ENCODE measurements around the gene SLC19A1. TPM values are rescaled to one million over a fixed set of nuclear protein-coding genes. Genes with fewer than 3 reads are reported as not detected.

Gene SLC19A1
- total and polyA plus RNA-seq, 10 donors = 7.5 to 52.8 (median 32.4) TPM

GRCh38 chr21:45478816-45479669, 63.2 kb downstream of the SLC19A1 start:
- intact Hi-C loops (cut with DNase I; ENCODE audit: low total_unique reads) = no loop called here
- no peak for TF ChIP-seq POLR2A (IDR thresholded peaks at IDR 0.05)
- TF ChIP-seq POLR2AphosphoS5 (IDR thresholded peaks at IDR 0.05) = peak in 2 of 3 donors; percentile 38 to 49
- no peak for TF ChIP-seq CTCF (IDR thresholded peaks at IDR 0.05 in 8 of 11, conservative IDR thresholded peaks at IDR 0.05 in 3 of 11)
- Histone ChIP-seq H3K27me3 (replicated peaks in 1 of 7) (no peaks in the 10 kb centered on the region), H3K36me3 (peaks cover 0 to 69% (median 10%) of the 10 kb centered on the region in 6 donors), H3K9me3 (no peaks in the 10 kb centered on the region), H3K27ac (peak overlapping the region; percentile 62 to 91 (median 90)), H3K4me1 (peaks cover 11 to 73% (median 36%) of the 10 kb centered on the region in 6 donors), H3K4me3 (peak overlapping the region in 5 of 8 donors; percentile 16 to 64 (median 26))
- 82 to 88% (median 85%) methylated on average over 30 to 31 of the region's 31 CpGs for WGBS, 5 donors
- peak; percentile 86 for DNase-seq

GRCh38 chr21:45478115-45478801, 64.0 kb downstream of the SLC19A1 start:
- 10 to 20% (median 12%) methylated on average over 31 to 32 of the region's 32 CpGs for WGBS, 5 donors
- TF ChIP-seq CTCF (IDR thresholded peaks at IDR 0.05 in 8 of 11, conservative IDR thresholded peaks at IDR 0.05 in 3 of 11) (peak; percentile 89 to 98 (median 94)), POLR2AphosphoS5 (IDR thresholded peaks at IDR 0.05) (peak in 2 of 3 donors; percentile 39 to 56), POLR2A (IDR thresholded peaks at IDR 0.05) (no peak)
- H3K27ac ChIP-seq = peak overlapping the region; percentile 62 to 91 (median 90)
- peak; percentile 93 for DNase-seq
- peaks cover 0 to 64% (median 10%) of the 10 kb centered on the region in 6 donors for H3K36me3 ChIP-seq
- no peaks in the 10 kb centered on the region for H3K9me3 ChIP-seq
- intact Hi-C loops (cut with DNase I; ENCODE audit: low total_unique reads) = no loop called here
- no peaks in the 10 kb centered on the region for H3K27me3 ChIP-seq (replicated peaks in 1 of 7)
- H3K4me1 ChIP-seq = peaks cover 11 to 73% (median 37%) of the 10 kb centered on the region in 6 donors
- peak overlapping the region in 6 of 8 donors; percentile 14 to 64 (median 26) for H3K4me3 ChIP-seq

- TF ChIP-seq POLR2A (IDR thresholded peaks at IDR 0.05) (no peak), POLR2AphosphoS5 (IDR thresholded peaks at IDR 0.05) (no peak), CTCF (IDR thresholded peaks at IDR 0.05 in 8 of 11, conservative IDR thresholded peaks at IDR 0.05 in 3 of 11) (no peak)
- peaks cover 0 to 56% (median 10%) of the 10 kb centered on the region in 6 donors for H3K36me3 ChIP-seq
- peaks cover 11 to 73% (median 37%) of the 10 kb centered on the region in 6 donors for H3K4me1 ChIP-seq
- no peaks in the 10 kb centered on the region for H3K9me3 ChIP-seq
- intact Hi-C loops (cut with DNase I; ENCODE audit: low total_unique reads) = no loop called here
- 67 to 79% (median 77%) methylated on average over 16 to 44 of the region's 44 CpGs for WGBS, 5 donors
- H3K4me3 ChIP-seq = peak overlapping the region in 5 of 8 donors; percentile 16 to 64 (median 26)
- no peak for DNase-seq
- H3K27ac ChIP-seq = peak overlapping the region; percentile 62 to 91 (median 90)
- H3K27me3 ChIP-seq (replicated peaks in 1 of 7) = no peaks in the 10 kb centered on the region
Measured at GRCh38 chr21:45477176-45478114, 64.8 kb downstream of the SLC19A1 start.
